ENCODE data around the gene PCDHA8. TPM values are rescaled to one million over a fixed set of nuclear protein-coding genes. Genes with fewer than 3 reads are reported as not detected.

Gene PCDHA8
- total and polyA plus RNA-seq, 9 donors = 0.02 to 0.72 (median 0.37) TPM; not detected in 1

DNA sequence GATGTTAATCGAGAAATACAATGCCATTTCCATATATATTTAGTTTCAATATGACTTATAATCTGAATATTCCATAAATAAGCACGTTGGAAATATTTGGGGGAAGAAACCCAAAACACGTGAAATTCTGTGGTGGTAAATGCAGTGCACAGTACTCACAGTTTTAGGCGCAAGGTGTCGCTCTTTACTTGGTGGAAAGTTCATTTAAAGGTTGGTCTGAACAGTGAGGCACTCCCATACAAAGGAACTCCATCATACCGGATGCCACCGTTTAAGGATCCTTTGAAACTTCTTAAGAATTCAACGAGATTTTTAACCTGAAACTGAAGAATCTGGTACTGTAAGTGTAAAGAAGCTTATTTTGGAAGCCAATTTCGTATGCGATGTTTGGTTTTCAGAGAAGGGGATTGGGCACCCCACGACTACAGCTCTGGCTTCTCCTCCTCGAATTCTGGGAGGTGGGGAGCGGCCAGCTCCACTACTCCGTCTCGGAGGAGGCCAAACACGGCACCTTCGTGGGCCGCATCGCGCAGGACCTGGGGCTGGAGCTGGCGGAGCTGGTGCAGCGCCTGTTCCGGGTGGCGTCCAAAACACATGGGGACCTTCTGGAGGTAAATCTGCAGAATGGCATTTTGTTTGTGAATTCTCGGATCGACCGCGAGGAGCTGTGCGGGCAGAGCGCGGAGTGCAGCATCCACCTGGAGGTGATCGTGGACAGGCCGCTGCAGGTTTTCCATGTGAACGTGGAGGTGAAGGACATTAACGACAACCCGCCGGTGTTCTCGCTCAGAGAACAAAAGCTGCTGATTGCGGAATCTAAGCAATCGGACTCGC, 28.0 kb downstream of the PCDHA8 start, which contains the start of gene PCDHA11:
Gene PCDHA11, plus strand, starts transcription at position 237 of the 834 bp plus-strand sequence. Its CDS starts 147 bp downstream, at position 384.
- no peaks in the 10 kb centered on the region for H3K4me1 ChIP-seq (ENCODE audit: insufficient read depth)
- no peak for DNase-seq
- no peaks in the 10 kb centered on the region for H3K36me3 ChIP-seq
- peaks cover 0 to 18% of the 10 kb centered on the region in 2 donors for H3K9me3 ChIP-seq
- 11 to 20% (median 16%) methylated on average over 41 of the region's 41 CpGs for WGBS, 3 donors
- H3K27me3 ChIP-seq = no peaks in the 10 kb centered on the region
- H3K27ac ChIP-seq = no peak within 1 kb of the TSS
- TF ChIP-seq, protein P1, sequence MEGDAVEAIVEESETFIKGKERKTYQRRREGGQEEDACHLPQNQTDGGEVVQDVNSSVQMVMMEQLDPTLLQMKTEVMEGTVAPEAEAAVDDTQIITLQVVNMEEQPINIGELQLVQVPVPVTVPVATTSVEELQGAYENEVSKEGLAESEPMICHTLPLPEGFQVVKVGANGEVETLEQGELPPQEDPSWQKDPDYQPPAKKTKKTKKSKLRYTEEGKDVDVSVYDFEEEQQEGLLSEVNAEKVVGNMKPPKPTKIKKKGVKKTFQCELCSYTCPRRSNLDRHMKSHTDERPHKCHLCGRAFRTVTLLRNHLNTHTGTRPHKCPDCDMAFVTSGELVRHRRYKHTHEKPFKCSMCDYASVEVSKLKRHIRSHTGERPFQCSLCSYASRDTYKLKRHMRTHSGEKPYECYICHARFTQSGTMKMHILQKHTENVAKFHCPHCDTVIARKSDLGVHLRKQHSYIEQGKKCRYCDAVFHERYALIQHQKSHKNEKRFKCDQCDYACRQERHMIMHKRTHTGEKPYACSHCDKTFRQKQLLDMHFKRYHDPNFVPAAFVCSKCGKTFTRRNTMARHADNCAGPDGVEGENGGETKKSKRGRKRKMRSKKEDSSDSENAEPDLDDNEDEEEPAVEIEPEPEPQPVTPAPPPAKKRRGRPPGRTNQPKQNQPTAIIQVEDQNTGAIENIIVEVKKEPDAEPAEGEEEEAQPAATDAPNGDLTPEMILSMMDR (IDR thresholded peaks at IDR 0.05) = no peak
- TF ChIP-seq EP300 (IDR thresholded peaks at IDR 0.05) (no peak), POLR2A (IDR thresholded peaks at IDR 0.05) (no peak)
- intact Hi-C loops (cut with DNase I) = no loop called here
- no peak within 1 kb of the TSS for H3K4me3 ChIP-seq

GRCh38 chr5:140869555-140869886, 28.5 kb downstream of the PCDHA8 start:
- Histone ChIP-seq H3K27ac (no peak overlapping the region), H3K4me3 (no peak overlapping the region), H3K4me1 (ENCODE audit: insufficient read depth) (no peaks in the 10 kb centered on the region), H3K36me3 (no peaks in the 10 kb centered on the region), H3K27me3 (no peaks in the 10 kb centered on the region), H3K9me3 (peaks cover 0 to 18% of the 10 kb centered on the region in 2 donors)
- intact Hi-C loops (cut with DNase I) = no loop called here
- no peak for DNase-seq
- WGBS, 3 donors = 53 to 63% (median 58%) methylated on average over 5 of the region's 5 CpGs
- TF ChIP-seq POLR2A (IDR thresholded peaks at IDR 0.05) (no peak), EP300 (IDR thresholded peaks at IDR 0.05) (no peak)
- TF ChIP-seq, protein P1 (IDR thresholded peaks at IDR 0.05) = no peak

- intact Hi-C loops (cut with DNase I) = no loop called here
- Histone ChIP-seq H3K27me3 (no peaks in the 10 kb centered on the region), H3K4me1 (ENCODE audit: insufficient read depth) (no peaks in the 10 kb centered on the region), H3K4me3 (no peak overlapping the region), H3K27ac (no peak overlapping the region), H3K36me3 (no peaks in the 10 kb centered on the region), H3K9me3 (peaks cover 0 to 18% of the 10 kb centered on the region in 2 donors)
- TF ChIP-seq EP300 (IDR thresholded peaks at IDR 0.05) = no peak
- TF ChIP-seq, protein P1 (IDR thresholded peaks at IDR 0.05) = no peak
- no peak for TF ChIP-seq POLR2A (IDR thresholded peaks at IDR 0.05)
- no peak for DNase-seq
- 35 to 54% (median 51%) methylated on average over 111 to 114 of the region's 114 CpGs for WGBS, 3 donors
These were observed 29.5 kb downstream of the PCDHA8 start for GRCh38 chr5:140870221-140871201.

All from ovary (tissue), 9 donors.